HG03103 (cell line): ENCODE results near the gene DENND2D.

ENCODE experiments used
- ATAC-seq: cut with Tn5 transposase; IDR thresholded peaks from one replicate; pipeline ENCODE4 v1.9.1; 2021; ENCODE audit warnings: low read depth; ENCODE audit not compliant: unreplicated experiment

The DENND2D gene

GRCh38 chr1:111183308-111184069 is 17.0 kb downstream of the DENND2D start:
- ATAC-seq, result no peak

DNA sequence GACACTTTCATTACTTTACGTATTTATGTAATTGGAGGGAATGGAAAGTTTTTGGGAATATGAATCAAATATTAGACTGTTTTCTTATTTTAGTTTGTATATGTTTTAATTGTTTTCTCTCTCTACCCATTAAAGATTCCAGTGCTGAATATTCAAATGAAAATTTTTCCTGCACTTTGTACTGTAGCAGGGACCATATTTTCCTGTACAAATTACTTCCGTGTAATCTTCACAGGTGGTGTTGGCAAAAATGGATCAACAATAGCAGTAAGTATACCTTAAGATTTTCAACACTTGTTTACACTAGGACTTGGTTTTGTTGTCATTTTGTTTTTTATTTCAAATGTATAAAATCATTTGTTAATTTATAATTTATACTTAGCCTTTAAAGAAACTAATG is 18.4 kb downstream of the DENND2D start:
- ATAC-seq, result no peak

GRCh38 chr1:111179968-111180533 is 20.4 kb downstream of the DENND2D start:
- no peak for ATAC-seq

GRCh38 chr1:111176678-111177077 is 23.8 kb downstream of the DENND2D start:
- no peak for ATAC-seq

DNA sequence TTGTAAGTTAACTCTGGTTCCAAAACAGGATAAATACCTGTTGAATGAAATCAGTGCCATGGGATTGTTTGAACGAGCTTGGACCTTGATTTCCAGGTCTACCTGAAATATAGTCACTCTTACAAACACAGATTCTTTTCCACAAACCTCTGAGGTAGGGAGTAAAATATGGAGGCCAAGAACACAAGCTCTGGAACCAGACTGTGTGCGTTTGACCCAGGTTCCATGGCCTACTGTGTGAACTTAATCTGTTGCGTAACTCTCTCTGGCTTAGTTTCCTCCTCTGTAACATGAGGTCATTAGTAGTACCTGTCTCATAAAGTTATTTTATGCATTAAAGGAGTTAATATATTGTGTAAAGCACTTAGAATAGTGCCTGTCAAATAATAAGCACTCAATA is 25.1 kb downstream of the DENND2D start:
- no peak for ATAC-seq

GRCh38 chr1:111174070-111174469 is 26.4 kb downstream of the DENND2D start:
- ATAC-seq, result no peak

DNA sequence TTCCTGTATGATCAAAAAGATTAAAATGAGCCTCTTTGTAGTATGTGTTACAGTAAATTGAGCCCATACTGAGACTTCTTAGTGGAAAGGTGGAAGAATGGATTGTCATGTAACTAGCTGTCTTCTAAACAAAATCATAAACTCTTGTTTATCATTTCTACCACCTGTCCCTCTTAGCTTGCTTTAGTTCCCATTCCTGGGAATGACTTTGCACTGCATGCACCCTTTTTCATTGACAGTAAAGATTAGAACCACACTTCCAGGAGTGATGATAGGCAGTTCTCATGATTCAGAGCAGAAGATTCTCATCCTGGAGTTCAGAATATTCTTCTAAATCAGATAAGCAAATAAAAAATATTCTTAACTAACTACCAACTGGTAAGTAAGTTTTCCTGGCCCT is 28.0 kb downstream of the DENND2D start:
- no peak for ATAC-seq

- ATAC-seq, result no peak
Observed at GRCh38 chr1:111164151-111164550, 36.3 kb downstream of the DENND2D start.

GRCh38 chr1:111163363-111163762 is 37.1 kb downstream of the DENND2D start:
- no peak for ATAC-seq

- no peak for ATAC-seq
Observed at GRCh38 chr1:111162488-111162880, 38.0 kb downstream of the DENND2D start.

- no peak for ATAC-seq
Observed at GRCh38 chr1:111161843-111162487, 38.5 kb downstream of the DENND2D start.

- no peak for ATAC-seq
Observed at GRCh38 chr1:111157431-111157830, 43.0 kb downstream of the DENND2D start.

DNA sequence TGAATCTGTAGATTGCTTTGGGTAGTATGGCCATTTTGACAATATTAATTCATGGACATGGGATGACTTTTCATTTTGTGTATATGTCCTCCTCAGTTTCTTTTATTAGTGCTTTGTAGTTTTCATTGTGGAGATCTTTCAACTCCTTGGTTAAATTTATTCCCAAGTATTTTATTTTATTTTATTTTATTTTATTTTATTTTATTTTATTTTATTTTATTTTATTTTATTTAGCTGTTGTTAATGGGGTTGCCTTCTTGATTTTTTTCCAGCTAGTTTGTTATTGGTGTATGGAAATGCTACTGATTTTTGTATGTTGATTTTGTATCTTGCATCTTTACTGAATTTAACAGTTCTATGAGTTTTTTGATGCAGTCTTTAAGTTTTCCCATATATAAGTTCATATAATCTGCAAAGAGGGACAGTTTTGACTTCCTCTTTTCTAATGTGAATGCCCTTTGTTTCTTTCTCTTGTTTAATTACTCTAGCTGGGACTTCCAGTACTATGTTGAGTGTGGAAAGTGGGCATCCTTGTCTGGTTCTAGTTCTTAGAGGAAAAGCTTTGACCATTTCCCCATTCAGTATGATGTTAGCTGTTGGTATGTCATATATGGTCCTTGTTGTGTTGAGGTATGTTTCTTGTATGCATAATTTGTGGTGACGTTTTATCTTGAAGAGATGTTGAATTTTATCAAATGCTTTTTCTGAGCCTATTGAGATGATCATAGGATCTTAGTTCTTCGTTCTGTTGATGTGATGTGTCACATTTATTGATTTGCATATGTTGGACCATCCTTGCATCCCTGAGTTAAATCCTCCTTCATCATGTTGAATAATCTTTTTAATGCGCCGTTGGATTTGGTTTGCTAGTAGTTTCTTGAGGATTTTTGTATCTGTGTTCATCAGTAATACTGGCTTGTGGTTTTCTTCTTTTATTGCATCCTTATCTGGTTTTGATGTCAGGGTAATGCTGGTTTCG is 46.1 kb downstream of the DENND2D start:
- no peak for ATAC-seq

- ATAC-seq, result no peak
Observed at GRCh38 chr1:111151838-111152237, 48.6 kb downstream of the DENND2D start.

DNA sequence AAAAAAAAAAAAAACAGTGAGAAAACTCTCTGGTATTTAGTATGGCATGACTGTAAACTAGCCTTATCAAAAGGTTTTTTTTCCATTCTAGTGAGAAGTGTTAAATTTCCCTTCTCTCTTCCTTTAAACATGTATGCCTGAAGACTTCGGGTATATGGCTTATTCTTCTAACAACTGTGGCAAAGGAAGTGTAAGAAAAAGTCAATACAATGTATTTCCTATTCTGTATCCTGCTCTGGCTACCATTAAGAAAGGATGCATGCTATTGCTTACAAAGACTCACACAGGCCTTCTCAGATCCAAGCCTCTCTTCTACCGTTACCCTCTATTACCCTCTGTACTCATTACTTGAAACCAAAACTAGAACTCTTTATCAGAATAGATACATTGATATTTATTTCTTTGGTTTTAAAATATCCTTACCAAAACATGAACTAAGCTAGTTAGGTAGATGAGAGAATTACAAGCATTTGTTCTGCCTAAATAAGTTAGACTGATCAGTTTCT is 52.0 kb downstream of the DENND2D start:
- ATAC-seq, result no peak

DNA sequence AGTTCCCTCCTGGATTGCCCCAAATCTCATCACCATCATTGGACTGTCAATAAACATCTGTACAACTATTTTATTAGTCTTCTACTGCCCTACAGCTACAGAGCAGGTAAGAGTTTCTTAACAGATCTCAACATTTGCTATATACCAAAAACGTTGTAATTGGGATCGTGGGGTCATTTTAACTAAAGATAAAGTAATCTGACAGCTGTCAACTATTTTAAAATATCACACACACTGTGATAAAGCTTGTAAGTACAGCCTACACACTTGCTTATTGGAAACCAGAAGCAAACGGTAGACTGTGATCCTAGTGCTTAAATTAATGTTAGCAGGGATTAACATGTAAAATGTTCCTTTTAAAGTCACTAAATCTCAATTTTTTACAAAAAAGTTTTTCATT is 52.5 kb downstream of the DENND2D start:
- no peak for ATAC-seq

DNA sequence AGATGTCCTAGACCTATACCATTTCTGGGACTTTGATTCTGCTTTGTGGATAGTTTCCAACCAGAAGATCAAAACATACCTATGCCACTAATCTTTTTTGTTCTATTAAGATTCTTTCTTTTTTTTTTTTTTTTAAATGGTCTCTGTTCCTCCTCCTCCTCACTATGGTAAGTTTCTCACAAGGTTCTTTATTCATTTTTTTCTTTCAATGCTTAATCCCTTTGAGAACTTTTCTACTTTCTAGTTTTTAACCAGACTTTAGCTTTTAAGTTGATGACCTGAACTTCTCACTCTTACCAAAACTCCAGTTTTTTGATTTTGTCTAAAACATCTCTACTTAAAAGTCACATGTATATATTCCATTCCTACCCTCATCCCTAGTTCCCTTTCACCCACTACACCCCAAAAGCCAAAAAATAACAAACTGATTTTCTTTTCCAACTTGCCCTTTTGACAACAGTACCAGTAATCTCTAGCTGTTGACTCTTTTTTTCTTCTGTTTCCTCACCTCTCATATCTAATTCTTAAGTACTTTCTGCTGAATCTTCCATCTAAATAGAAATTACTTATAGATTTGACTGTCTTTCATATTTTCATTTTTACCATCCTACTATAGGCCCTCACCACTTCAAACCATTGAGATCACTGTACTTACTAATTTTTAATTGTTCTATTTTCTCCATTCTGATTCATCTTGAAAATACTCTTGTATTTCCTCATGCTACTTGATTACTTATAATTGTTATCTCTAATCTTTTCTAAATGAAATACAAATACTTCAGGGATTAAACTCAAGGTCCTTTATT is 54.3 kb downstream of the DENND2D start:
- ATAC-seq, result no peak

GRCh38 chr1:111145542-111145941 is 54.9 kb downstream of the DENND2D start:
- ATAC-seq, result no peak

DNA sequence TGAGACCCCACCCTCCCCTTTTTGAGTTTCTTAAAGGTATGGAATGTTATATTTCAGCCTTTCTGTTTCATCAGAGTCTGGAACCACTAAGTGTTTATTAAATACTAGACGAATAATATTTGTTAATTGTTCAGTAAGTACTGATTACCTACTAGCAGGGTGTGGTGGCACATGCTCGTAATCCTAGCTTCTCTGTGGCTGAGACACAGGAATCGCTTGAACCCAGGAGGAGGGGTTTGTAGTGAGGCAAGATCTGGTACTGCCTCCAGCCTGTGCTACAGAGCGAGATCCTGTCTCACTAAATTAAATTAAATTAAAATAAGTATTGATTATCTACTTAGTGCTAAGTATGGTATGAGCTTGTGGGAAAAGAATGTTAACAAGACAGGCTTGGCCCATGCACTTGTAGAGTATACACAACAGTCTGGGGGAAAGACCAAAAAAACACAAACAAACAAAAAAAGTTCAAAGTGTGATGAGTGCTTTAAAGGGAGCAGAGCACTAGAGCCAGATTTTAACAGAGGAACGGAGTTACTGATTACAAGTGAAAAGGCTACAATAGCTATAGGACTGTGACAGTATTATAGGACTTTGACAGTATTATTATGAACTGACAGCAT is 58.0 kb downstream of the DENND2D start:
- ATAC-seq, result no peak
